ENCODE measurements around the gene RNF20. TPM values are rescaled to one million over a fixed set of nuclear protein-coding genes. Genes with fewer than 3 reads are reported as not detected.
A peak's percentile ranks its signal among the peaks of the same experiment; 100 is the strongest.

The RNF20 gene
- total and polyA plus RNA-seq, 2 of the 13 experiments (the other 11 are each of a cell fraction or from before 2014, with no cell fraction given): 12.7 to 37.6 TPM

DNA sequence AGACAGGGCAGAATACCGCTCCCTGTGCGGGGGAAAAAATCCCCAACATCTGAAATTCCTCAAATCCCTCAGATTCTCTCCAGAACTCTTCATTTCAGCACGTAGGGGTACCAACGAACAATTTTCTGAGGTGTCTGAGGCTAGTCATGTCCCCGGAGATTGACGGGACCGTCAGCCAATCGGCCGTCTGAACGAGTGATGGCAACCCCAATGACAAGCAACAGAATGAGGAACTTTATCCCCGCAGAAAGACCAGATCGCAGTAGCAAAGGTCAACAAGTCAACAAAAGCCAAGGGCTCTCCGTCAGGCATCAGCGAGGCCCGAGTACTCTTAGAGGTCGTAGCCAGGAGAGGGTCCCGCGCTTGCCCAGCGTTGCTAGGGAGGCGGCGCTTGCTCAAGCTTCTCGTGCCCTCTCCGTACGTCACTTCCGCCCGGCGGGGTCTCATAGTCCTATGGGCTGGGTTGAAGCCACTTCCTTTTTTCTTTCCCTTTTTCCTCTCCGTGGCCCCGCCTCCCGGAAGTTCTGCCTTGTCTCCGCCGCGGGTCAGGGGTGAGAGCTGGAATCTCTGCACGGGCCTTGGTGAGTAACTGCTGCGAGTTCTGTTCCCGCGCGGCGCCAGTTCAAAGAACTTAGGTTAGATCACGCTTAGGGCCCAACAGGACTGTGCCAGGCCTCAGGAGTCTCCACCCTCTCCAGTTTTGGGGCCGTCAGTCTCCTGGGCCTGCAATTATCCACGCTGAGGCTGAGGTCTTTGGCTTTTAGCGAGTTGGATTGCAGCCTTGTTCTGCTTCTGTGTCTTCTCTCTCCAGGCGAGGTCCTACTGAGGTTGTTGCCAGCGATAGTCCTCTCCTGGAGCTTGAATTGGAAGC, at the start of gene RNF20 (continued):
- TF ChIP-seq TBL1XR1 (IDR thresholded peaks at IDR 0.05; ENCODE audit: borderline replicate concordance, low read length, partially characterized antibody): no peak
- peak; percentile 92 for TF ChIP-seq KAT8 (CRISPR knock-in tag; IDR thresholded peaks at IDR 0.05)
- no peak for TF ChIP-seq ZIK1 (CRISPR knock-in tag; IDR thresholded peaks at IDR 0.05; ENCODE audit: borderline replicate concordance, low read depth)
- no peak for TF ChIP-seq ZNF281 (CRISPR knock-in tag; IDR thresholded peaks at IDR 0.05; ENCODE audit: borderline replicate concordance)
- no peak for TF ChIP-seq ZNF274 (CRISPR knock-in tag; IDR thresholded peaks at IDR 0.05)
- TF ChIP-seq ZNF816 (CRISPR knock-in tag; IDR thresholded peaks at IDR 0.05; ENCODE audit: borderline replicate concordance): no peak
- TF ChIP-seq ZSCAN25 (CRISPR knock-in tag; IDR thresholded peaks at IDR 0.05): no peak; the same call in 1 of the 2 replicates
- TF ChIP-seq ZNF75D (CRISPR knock-in tag; IDR thresholded peaks at IDR 0.05; ENCODE audit: borderline replicate concordance): no peak
- no peak for TF ChIP-seq ZNF10 (CRISPR knock-in tag; IDR thresholded peaks at IDR 0.05; ENCODE audit: borderline replicate concordance, low read depth)
- no peak for TF ChIP-seq TBP (CRISPR knock-in tag; IDR thresholded peaks at IDR 0.05)
- no peak for TF ChIP-seq ZNF446 (CRISPR knock-in tag; IDR thresholded peaks at IDR 0.05)
- no peak for TF ChIP-seq ZXDC (CRISPR knock-in tag; IDR thresholded peaks at IDR 0.05)
- no peak for TF ChIP-seq NR0B2 (CRISPR knock-in tag; IDR thresholded peaks at IDR 0.05)
- TF ChIP-seq, protein P1, sequence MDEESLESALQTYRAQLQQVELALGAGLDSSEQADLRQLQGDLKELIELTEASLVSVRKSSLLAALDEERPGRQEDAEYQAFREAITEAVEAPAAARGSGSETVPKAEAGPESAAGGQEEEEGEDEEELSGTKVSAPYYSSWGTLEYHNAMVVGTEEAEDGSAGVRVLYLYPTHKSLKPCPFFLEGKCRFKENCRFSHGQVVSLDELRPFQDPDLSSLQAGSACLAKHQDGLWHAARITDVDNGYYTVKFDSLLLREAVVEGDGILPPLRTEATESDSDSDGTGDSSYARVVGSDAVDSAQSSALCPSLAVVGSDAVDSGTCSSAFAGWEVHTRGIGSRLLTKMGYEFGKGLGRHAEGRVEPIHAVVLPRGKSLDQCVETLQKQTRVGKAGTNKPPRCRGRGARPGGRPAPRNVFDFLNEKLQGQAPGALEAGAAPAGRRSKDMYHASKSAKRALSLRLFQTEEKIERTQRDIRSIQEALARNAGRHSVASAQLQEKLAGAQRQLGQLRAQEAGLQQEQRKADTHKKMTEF (CRISPR knock-in tag; IDR thresholded peaks at IDR 0.05): peak; percentile 59
- no peak for TF ChIP-seq USF2 (IDR thresholded peaks at IDR 0.05; ENCODE audit: low read depth, low read length)
- no peak for TF ChIP-seq USF2 (CRISPR knock-in tag; IDR thresholded peaks at IDR 0.05; ENCODE audit: borderline replicate concordance)

All from HepG2 (cell line).